Esophagus squamous epithelium (tissue), 4 donors: ENCODE measurements around the gene MYOZ2.

Source experiments
- POLR2A ChIP-seq, 4 donors: fragments of 450-650 bp; IDR thresholded peaks; one replicate each; pipeline ENCODE4 v1.6.1; 2017; ENCODE audit warnings: antibody characterized with exemption in 4 of 4, mild to moderate bottlenecking in 4 of 4, moderate library complexity in 3 of 4
- TF ChIP-seq, protein P1 (sequence below), 6 experiments: fragments of 450-650 bp in 4 of 6; fragments of 200-600 bp in 2 of 6; sonication (generic) in 2 of 6; IDR thresholded peaks; one replicate each; pipeline ENCODE4 v1.5.1; 2016 to 2019; ENCODE audit warnings: antibody characterized with exemption in 6 of 6, mild to moderate bottlenecking in 4 of 6, moderate library complexity in 4 of 6

DNA sequence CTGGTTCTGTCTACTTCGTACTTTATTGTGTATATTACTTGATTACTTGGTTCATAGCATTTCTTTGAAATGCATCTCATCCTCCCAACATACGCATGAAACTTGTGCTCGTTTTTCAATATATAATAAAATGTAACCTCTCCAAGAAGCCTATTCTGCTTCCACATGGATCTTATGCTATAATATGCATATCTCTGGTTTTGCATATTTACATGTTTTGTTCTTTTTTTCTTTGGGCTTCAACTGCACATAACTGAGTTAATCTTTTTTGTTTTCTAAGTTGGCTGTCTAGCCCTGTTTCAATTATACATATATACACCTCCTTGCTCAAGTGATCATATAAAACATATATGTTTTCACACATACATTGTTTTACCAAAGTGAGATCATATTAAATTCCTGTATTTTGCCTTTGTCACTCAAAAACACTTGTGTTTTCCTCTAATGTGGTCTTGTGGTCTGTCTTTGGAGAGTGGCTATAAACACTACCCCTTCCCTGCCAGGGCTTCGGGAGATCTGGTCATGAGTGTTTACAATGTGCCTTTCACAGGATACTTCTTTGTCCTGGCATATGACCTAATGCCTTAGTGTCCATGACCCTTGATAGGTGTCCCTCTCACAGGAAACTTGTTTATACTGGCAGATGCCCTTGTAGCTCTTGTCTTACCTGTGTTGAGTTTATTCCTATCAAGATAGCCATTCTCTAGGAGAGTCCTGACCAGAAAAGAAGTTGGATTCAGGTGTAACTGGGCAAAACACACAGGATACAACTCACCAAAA lies 94.5 kb downstream of the MYOZ2 start:
- TF ChIP-seq, protein P1, sequence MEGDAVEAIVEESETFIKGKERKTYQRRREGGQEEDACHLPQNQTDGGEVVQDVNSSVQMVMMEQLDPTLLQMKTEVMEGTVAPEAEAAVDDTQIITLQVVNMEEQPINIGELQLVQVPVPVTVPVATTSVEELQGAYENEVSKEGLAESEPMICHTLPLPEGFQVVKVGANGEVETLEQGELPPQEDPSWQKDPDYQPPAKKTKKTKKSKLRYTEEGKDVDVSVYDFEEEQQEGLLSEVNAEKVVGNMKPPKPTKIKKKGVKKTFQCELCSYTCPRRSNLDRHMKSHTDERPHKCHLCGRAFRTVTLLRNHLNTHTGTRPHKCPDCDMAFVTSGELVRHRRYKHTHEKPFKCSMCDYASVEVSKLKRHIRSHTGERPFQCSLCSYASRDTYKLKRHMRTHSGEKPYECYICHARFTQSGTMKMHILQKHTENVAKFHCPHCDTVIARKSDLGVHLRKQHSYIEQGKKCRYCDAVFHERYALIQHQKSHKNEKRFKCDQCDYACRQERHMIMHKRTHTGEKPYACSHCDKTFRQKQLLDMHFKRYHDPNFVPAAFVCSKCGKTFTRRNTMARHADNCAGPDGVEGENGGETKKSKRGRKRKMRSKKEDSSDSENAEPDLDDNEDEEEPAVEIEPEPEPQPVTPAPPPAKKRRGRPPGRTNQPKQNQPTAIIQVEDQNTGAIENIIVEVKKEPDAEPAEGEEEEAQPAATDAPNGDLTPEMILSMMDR (IDR thresholded peaks at IDR 0.05): no peak
- no peak for TF ChIP-seq POLR2A (IDR thresholded peaks at IDR 0.05)
